GM23338 (cell line): Measurements from ENCODE around the gene RSPO1. TPM values are rescaled to one million over a fixed set of nuclear protein-coding genes. Genes with fewer than 3 reads are reported as not detected.

Source experiments
- ATAC-seq: fragments of 200-7000 bp; cut with Tn5 transposase; 3 replicates; pipeline ENCODE4 v1.9.1; 2020
- DNase-seq: peaks from one replicate; pipeline ENCODE4 v3.0.0-alpha.2; 2015; ENCODE audit warnings: low spot score
- H2AFZ ChIP-seq: fragments of 200-600 bp; sonication (generic); 2 replicates; pipeline ENCODE4 v1.8.0; 2016; ENCODE audit warnings: antibody characterized with exemption, mild to moderate bottlenecking, moderate library complexity
- H3F3A ChIP-seq: fragments of 200-600 bp; sonication (generic); replicated peaks from 2 replicates; pipeline ENCODE4 v1.8.0; 2017; ENCODE audit warnings: antibody characterized with exemption, mixed run types, low read depth
- H3K27ac ChIP-seq: fragments of 200-600 bp; sonication (generic); 2 replicates; pipeline ENCODE4 v1.6.1; 2016; ENCODE audit warnings: low read depth
- H3K27me3 ChIP-seq: fragments of 200-600 bp; sonication (generic); 2 replicates; pipeline ENCODE4 v1.8.0; 2016; ENCODE audit warnings: mild to moderate bottlenecking, mixed run types, moderate library complexity; ENCODE audit not compliant: insufficient read depth
- H3K36me3 ChIP-seq: fragments of 200-600 bp; sonication (generic); 2 replicates; pipeline ENCODE4 v1.8.0; 2016; ENCODE audit warnings: mild to moderate bottlenecking; ENCODE audit not compliant: insufficient read depth
- H3K4me1 ChIP-seq: fragments of 200-600 bp; sonication (generic); 2 replicates; pipeline ENCODE4 v1.8.0; 2016; ENCODE audit warnings: mild to moderate bottlenecking, moderate library complexity; ENCODE audit not compliant: insufficient read depth
- H3K4me2 ChIP-seq: fragments of 200-600 bp; sonication (generic); 2 replicates; pipeline ENCODE4 v1.7.1; 2017; ENCODE audit warnings: mixed run types
- H3K4me3 ChIP-seq: fragments of 200-600 bp; sonication (generic); 2 replicates; pipeline ENCODE4 v1.6.1; 2016; ENCODE audit warnings: mixed run types
- H3K79me2 ChIP-seq: fragments of 200-600 bp; sonication (generic); replicated peaks from 2 replicates; pipeline ENCODE4 v1.8.0; 2017; ENCODE audit warnings: mild to moderate bottlenecking; ENCODE audit not compliant: insufficient read depth
- H3K9me2 ChIP-seq: fragments of 200-600 bp; sonication (generic); 2 replicates; pipeline ENCODE4 v1.8.0; 2017; ENCODE audit not compliant: insufficient read depth
- H4K20me1 ChIP-seq: fragments of 200-600 bp; sonication (generic); replicated peaks from 2 replicates; pipeline ENCODE4 v1.8.0; 2017; ENCODE audit warnings: mild to moderate bottlenecking; ENCODE audit not compliant: insufficient read depth
- H3K27ac Mint-ChIP-seq: 2 replicates; pipeline ENCODE4 v1.8.0; 2020; ENCODE audit warnings: inconsistent platforms, mild to moderate bottlenecking, moderate library complexity, mixed read lengths
- H3K27me3 Mint-ChIP-seq: 3 replicates; pipeline ENCODE4 v1.8.0; 2022; ENCODE audit warnings: low read depth, mild to moderate bottlenecking, moderate library complexity, mixed read lengths, inconsistent platforms; ENCODE audit not compliant: insufficient read depth, poor library complexity
- H3K36me3 Mint-ChIP-seq: 3 replicates; pipeline ENCODE4 v1.8.0; 2021; ENCODE audit warnings: low read depth, mild to moderate bottlenecking, inconsistent platforms, moderate library complexity, mixed read lengths
- H3K4me1 Mint-ChIP-seq: 3 replicates; pipeline ENCODE4 v1.8.0; 2020; ENCODE audit warnings: mild to moderate bottlenecking, inconsistent platforms, mixed read lengths
- H3K4me3 Mint-ChIP-seq: 3 replicates; pipeline ENCODE4 v1.8.0; 2021; ENCODE audit warnings: moderate library complexity, mild to moderate bottlenecking, inconsistent platforms, mixed read lengths
- H3K9me3 Mint-ChIP-seq: 3 replicates; pipeline ENCODE4 v1.8.0; 2020; ENCODE audit warnings: moderate library complexity, mild to moderate bottlenecking, inconsistent platforms, mixed read lengths
- CREB1 ChIP-seq: fragments of 250-450 bp; sonication (Bioruptor Pico); IDR thresholded peaks from 2 replicates; pipeline ENCODE4 v1.5.0; 2020; ENCODE audit warnings: low read depth, mild to moderate bottlenecking, moderate library complexity
- ETS1 ChIP-seq: IDR thresholded peaks from 2 replicates; pipeline ENCODE4 v1.6.1; 2016; ENCODE audit warnings: antibody characterized with exemption
- EZH2phosphoT487 ChIP-seq: fragments of 200-600 bp; sonication (generic); IDR thresholded peaks from one replicate; pipeline ENCODE4 v1.8.1; 2018; ENCODE audit warnings: antibody characterized with exemption; ENCODE audit not compliant: unreplicated experiment
- JUNB ChIP-seq: IDR thresholded peaks from one replicate; pipeline ENCODE4 v1.6.1; 2016; ENCODE audit warnings: antibody characterized with exemption; ENCODE audit not compliant: unreplicated experiment
- NANOG ChIP-seq: IDR thresholded peaks from 2 replicates; pipeline ENCODE4 v1.6.1; 2016; ENCODE audit warnings: antibody characterized with exemption, borderline replicate concordance
- REST ChIP-seq: IDR thresholded peaks from one replicate; pipeline ENCODE4 v1.6.1; 2018; ENCODE audit warnings: antibody characterized with exemption; ENCODE audit not compliant: unreplicated experiment
- STAT1 ChIP-seq: IDR thresholded peaks from one replicate; pipeline ENCODE4 v1.6.1; 2016; ENCODE audit warnings: antibody characterized with exemption; ENCODE audit not compliant: unreplicated experiment
- ZNF114 ChIP-seq: fragments of 250-450 bp; sonication (Bioruptor Pico); IDR thresholded peaks from 2 replicates; pipeline ENCODE4 v1.5.0; 2020; ENCODE audit warnings: mild to moderate bottlenecking, moderate library complexity
- ZNF331 ChIP-seq: fragments of 250-450 bp; sonication (Bioruptor Pico); IDR thresholded peaks from 2 replicates; pipeline ENCODE4 v1.5.0; 2020; ENCODE audit warnings: low read depth, mild to moderate bottlenecking, moderate library complexity
- ZNF462 ChIP-seq: fragments of 250-450 bp; sonication (Bioruptor Pico); IDR thresholded peaks from 2 replicates; pipeline ENCODE4 v1.5.0; 2020; ENCODE audit warnings: mild to moderate bottlenecking, moderate library complexity
- polyA plus RNA-seq: library from polyadenylated mRNA; unstranded; fragments of >200 nt; fragmentation: Nextera tagmentation; extraction: Ambion mirVana; gene quantifications from 2 replicates; pipeline ENCODE4 v1.2.1, GENCODE V29; 2016
- total RNA-seq: library from RNA; depleted of rRNA; stranded (reverse); fragments of >200 nt; shearing (Covaris generic); gene quantifications from 2 replicates; pipeline ENCODE4 v1.2.3, GENCODE V29; 2014

RSPO1 gene
- total and polyA plus RNA-seq, 2 experiments from 2014 or later, result 0.11 TPM; not detected in 1

GRCh38 chr1:37593726-37594125, 41.0 kb downstream of the RSPO1 start:
- no peak overlapping the region for H2AFZ ChIP-seq
- ATAC-seq (no peak), DNase-seq (no peak)
- H3K4me2 ChIP-seq, result peak overlapping the region; percentile 87; the same call in 1 of the 2 replicates
- H4K20me1 ChIP-seq, result peaks cover 53% of the 10 kb centered on the region
- Mint-ChIP-seq H3K4me3 (peak overlapping the region; percentile 29; the same call in 2 of the 3 replicates), H3K27me3 (peaks cover 4% of the 10 kb centered on the region), H3K27ac (no peak overlapping the region), H3K4me1 (peaks cover 3% of the 10 kb centered on the region; the same call in 1 of the 3 replicates), H3K36me3 (peaks cover 44% of the 10 kb centered on the region), H3K9me3 (no peaks in the 10 kb centered on the region)
- no peak overlapping the region for H3K4me3 ChIP-seq
- TF ChIP-seq REST, result no peak
- TF ChIP-seq NANOG, result no peak
- no peak for TF ChIP-seq ZNF331 (CRISPR knock-in tag)
- TF ChIP-seq ZNF462 (CRISPR knock-in tag), result no peak
- no peak for TF ChIP-seq CREB1
- TF ChIP-seq STAT1, result no peak
- no peak for TF ChIP-seq ETS1
- TF ChIP-seq JUNB, result no peak
- TF ChIP-seq ZNF114 (CRISPR knock-in tag), result no peak
- no peak for TF ChIP-seq EZH2phosphoT487
- H3K27ac ChIP-seq, result no peak overlapping the region
- peaks cover 45% of the 10 kb centered on the region for H3K36me3 ChIP-seq
- no peaks in the 10 kb centered on the region; the same call in 1 of the 2 replicates for H3F3A ChIP-seq
- H3K27me3 ChIP-seq, result no peaks in the 10 kb centered on the region; the same call in 1 of the 2 replicates
- peaks cover 64% of the 10 kb centered on the region for H3K79me2 ChIP-seq
- H3K4me1 ChIP-seq, result peaks cover 6% of the 10 kb centered on the region
- no peaks in the 10 kb centered on the region for H3K9me2 ChIP-seq
